H4 (cell line): ENCODE data around the gene LZTR1. TPM values are rescaled to one million over a fixed set of nuclear protein-coding genes. Genes with fewer than 3 reads are reported as not detected.
"Not testable (repeated sequence)": the region's sequence is repeated elsewhere in the genome, so short reads cannot be mapped to it uniquely, and the experiment has no call there.

Source experiments
- DNase-seq: peaks from one replicate; pipeline ENCODE4 v3.0.0-alpha.2; 2015; ENCODE audit warnings: low spot score
- total RNA-seq: library from RNA; depleted of rRNA; stranded (reverse); fragments of >200 nt; shearing (Covaris generic); gene quantifications from 2 replicates; pipeline ENCODE4 v1.2.3, GENCODE V29; 2014; rRNA removed

The LZTR1 gene
- total RNA-seq, 1 experiment from 2014 or later: 6.8 TPM

DNA sequence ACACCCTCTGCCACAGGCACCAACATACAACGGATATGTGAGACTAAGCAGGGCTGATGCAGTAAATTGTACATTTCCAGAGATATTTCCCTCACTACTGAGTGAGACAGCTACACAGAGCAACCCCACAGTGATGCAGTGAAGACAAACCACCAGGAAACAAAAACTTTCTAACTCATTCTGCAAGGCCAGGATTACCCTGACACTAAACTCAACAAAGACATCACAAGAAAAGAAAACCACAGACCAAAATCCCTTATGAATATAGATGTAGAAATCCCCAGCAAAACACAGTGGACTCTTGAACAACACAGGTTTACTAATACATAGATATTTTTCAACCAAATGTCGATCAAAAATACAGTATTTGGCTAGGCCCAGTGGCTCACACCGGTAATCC is 51.8 kb downstream of the LZTR1 start:
- DNase-seq: no peak

GRCh38 chr22:21034989-21035388 is 52.9 kb downstream of the LZTR1 start:
- DNase-seq: no peak

- no peak for DNase-seq
These were observed 56.3 kb downstream of the LZTR1 start for GRCh38 chr22:21038405-21038804.

DNA sequence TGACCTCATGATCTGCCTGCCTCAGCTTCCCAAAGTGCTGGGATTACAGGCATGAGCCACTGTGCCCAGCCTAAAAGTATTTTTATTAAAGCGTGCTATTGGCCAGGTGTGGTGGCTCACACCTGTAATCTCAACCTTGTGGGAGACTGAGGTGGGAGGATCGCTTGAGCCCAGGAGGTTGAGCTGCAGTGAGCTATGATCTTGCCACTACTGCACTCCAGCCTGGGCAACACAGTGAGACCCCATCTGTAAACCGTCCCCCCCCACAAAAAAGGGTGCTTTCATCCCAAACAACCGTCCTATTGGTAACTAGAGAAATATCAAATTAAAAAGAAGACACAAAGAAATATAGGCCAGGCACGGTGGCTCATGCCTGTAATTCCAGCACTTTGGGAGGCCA is 57.1 kb downstream of the LZTR1 start:
- not testable (repeated sequence) for DNase-seq

GRCh38 chr22:21041937-21042336 is 59.8 kb downstream of the LZTR1 start:
- no peak for DNase-seq

- DNase-seq: no peak
These were observed 61.1 kb downstream of the LZTR1 start for GRCh38 chr22:21042978-21043859.

DNA sequence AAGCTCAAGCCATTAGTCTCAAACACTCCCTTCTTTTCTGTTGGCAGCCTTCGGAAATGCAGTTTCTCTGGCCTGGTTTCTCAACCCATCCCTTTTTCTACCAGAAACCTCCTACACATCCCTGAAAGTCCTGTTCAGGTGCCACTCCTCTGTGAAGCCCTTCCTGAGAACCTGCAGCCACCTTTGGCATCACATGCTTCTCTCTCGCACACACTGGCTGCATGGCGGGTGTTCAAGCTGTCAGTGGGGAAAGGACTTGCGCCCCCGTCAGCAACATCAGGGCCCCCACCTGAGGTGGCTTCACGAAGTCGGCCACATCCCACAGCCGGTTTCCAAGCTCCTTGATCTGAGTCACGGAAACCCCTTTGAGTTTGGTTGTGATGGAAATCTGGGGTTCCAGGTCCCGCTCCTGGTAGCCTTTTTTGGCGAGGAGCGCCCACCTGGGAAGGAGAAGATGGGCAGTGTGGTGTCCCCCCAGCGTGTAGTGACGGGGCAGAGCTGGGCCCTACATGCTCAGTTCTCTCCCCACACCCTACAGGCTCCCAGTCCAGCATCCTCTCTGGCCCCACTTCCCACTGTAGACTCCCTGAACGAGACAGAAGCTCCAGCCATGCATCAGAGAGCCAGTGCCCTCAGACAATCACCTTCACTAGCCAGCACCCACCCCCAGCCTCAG is 61.9 kb downstream of the LZTR1 start:
- DNase-seq: no peak

- DNase-seq: no peak
These were observed 63.0 kb downstream of the LZTR1 start for GRCh38 chr22:21044931-21045584.

GRCh38 chr22:21045585-21046294 is 63.6 kb downstream of the LZTR1 start, which contains the start of gene LRRC74B:
Gene LRRC74B (plus strand): TSS chr22:21045946. CDS start chr22:21045987, 41 bp downstream.
- peak; percentile 82 for DNase-seq

DNA sequence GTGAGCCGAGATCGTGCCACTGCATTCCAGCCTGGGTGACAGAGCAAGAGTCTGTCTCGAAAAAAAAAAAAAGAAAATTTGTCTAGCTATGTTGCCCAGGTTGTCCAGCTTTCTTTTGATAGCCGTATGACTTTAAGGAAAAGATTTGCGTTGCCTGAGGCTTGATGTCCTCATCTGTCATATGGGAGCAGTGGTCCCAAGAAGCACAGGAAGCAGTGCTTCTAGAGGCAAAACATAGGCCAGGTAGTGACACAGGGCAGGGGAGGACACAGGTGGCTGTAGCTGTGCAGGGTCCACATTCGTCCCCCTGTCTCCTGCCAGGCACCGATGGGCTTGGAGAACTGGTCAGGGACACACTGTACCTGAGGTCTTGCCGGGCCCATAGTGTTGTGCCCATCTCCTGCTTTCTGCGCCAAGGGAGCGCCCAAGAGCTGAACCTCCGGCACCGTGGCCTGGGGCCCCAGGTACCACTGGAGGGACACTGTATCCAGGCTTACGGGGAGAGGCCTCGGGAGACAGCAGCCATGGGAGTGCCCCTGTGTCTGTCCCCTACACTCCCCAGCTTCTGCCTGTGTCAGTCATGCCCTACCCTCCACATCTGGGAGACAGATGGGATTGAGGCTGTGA is 65.1 kb downstream of the LZTR1 start:
- no peak for DNase-seq

GRCh38 chr22:21047730-21048129 is 65.6 kb downstream of the LZTR1 start:
- no peak for DNase-seq

- not testable (repeated sequence) for DNase-seq
These were observed 66.4 kb downstream of the LZTR1 start for GRCh38 chr22:21048448-21048847.

Other genes starting within 250 kb of the LZTR1 start
- gene SERPIND1, start 208.2 kb upstream of the LZTR1 start, total RNA-seq: not detected in 2 replicates
- 12.6 and 19.6 TPM in 2 replicates for gene PI4KA, start 123.5 kb upstream of the LZTR1 start, total RNA-seq
- gene SNAP29, start 123.3 kb upstream of the LZTR1 start, total RNA-seq: 5.0 and 6.1 TPM in 2 replicates
- gene CRKL, start 64.9 kb upstream of the LZTR1 start, total RNA-seq: 25.4 and 27.4 TPM in 2 replicates
- gene AIFM3, start 15.0 kb upstream of the LZTR1 start, total RNA-seq: not detected in 2 replicates
- gene THAP7, start 19.8 kb downstream of the LZTR1 start, total RNA-seq: 41.8 and 45.8 TPM in 2 replicates
- gene P2RX6, start 32.9 kb downstream of the LZTR1 start, total RNA-seq: 2.0 and 4.0 TPM in 2 replicates
- gene SLC7A4, start 50.3 kb downstream of the LZTR1 start, total RNA-seq: not detected in 2 replicates
- gene LRRC74B, start 63.6 kb downstream of the LZTR1 start, total RNA-seq: not detected in 2 replicates